ENCODE data around the gene SLC4A11.

SLC4A11 gene

DNA sequence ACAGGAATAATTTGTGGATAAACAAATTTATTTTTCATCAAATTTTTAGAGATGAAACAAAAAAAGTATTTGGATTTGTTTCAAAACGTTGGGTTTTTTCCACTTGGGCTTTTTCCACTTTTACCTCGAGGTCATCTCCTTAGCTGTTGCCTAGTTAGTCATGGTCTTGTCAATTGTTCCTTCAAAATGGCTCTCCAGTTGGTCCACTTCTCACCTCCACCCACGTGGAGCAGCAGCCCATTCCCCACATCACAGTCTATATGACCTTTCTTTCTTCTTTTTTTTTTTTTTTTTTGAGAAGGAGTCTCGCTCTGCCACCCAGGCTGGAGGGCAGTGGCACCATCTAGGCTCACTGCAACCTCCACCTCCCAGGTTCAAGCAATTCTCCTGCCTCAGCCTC lies 6.7 kb upstream of the SLC4A11 start:
- DNase-seq, result no peak

DNA sequence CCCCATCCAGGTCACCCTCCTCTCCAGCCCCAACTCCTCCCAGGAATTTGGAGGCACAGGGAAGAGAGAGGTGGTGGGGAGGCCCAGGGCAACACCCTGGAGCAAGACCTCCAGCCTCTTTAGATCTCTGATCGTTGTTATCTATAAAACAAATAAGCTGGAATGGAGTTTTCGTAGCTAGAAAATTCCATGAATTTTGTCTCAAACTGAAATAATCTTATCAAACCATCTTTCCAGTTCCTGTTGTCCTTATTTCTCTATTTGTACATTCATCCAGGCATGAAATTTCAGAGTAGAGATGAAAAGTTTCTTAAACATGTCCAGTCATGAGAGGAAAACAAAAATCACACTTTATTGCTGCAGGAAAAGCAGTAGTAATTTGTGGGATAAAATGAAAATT lies 6.2 kb upstream of the SLC4A11 start:
- DNase-seq, result no peak

DNA sequence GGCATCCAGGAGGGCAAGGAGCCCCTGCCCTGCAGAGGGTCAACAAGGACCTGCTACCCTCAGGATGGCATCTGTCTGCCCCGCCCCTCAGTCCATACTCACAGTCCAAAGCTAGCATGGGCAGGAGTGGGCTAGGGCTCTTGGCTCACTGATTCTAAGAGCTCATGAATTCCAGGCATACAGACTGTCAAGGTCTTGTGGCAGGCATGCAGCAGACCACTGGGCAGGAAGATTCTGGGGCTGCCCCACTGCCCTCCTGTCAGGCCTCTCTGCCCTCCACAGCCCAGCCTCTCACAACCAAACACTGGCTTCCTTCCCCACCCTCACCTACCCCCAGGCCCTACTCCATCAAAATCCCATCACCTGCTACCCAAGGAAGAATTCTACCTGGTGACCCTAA lies 5.6 kb upstream of the SLC4A11 start:
- no peak for DNase-seq

DNA sequence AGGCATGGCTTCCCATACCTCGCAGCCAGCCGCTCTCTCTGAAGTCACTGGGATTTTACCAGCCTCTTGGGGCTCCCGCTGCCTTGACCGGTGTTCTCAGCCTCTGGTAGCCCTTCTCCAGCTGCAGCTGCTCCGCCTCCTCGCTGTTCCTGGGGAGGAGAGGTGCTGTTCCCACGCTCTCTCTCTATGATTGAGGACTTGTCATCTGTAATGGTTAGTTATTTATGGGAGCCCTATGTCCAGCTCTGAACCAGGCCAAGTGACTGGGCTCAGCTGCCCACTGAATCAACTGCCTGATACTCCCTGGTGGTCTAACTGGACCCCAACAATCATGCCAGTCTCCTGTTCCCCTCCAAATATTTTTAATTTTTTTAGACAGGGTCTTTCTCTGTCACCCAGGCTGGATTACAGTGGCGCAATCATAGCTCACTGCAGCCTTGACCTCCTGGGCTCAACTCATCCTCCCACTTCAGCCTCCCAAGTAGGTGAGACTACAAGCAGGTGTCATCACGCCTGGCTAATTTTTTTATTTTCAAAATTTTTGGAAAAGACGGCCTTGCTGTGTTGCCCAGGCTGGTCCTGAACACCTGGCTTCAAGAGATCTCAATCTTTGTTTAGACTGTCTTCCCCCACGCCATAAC lies 4.8 kb upstream of the SLC4A11 start:
- no peak for DNase-seq

DNA sequence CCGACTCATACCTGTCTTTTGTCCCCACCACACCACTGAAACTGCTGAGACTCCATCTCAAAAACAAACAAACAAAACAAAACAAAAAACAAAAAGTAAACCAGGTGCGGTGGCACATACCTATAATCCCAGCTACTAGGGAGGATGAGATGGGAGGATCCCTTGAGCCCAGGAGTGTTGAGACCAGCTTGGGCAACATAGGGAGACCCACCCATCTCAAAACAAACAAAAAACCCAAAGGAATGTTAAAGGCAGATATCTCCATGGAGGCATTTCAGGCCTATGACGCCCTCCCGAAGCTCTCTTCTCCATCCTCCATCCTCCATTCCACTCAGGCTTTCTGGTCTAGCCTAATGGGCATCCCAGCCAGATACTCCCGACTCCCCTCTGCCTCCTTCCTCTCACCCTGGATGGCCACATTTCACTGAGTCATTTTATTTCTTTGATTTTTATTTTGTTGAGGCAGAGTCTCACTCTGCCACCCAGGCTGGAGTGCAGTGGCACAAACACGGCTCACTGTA lies 3.2 kb upstream of the SLC4A11 start:
- DNase-seq, result no peak

DNA sequence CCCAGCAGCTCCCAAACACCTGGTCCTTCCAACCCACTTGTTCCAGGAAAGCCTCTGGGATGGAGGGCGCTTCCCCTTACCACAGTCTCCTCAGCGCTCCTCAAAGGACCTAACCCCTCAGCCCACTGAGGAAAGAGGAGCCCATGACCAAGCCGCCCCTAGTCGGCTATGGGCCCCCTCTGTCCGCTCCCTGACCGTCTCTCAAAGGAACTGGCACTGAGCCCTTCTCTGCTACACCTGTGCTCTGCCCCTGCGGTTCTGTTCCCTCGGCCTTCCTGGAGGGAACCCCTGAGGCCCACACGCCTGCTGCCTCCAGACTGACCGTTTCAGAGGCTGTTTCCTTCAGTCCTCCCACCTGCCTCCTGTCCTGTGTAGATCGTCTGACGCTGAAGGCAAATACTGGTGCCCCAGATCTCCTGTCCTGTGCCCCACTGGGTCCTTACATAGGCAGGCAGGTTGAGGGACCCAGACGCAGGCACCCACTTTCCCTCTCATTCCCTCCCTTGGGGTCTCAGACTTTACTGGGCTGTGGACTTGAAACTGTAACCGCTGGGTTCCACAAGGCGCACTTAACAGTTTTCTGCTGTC lies 1.9 kb upstream of the SLC4A11 start:
- DNase-seq, result no peak

DNA sequence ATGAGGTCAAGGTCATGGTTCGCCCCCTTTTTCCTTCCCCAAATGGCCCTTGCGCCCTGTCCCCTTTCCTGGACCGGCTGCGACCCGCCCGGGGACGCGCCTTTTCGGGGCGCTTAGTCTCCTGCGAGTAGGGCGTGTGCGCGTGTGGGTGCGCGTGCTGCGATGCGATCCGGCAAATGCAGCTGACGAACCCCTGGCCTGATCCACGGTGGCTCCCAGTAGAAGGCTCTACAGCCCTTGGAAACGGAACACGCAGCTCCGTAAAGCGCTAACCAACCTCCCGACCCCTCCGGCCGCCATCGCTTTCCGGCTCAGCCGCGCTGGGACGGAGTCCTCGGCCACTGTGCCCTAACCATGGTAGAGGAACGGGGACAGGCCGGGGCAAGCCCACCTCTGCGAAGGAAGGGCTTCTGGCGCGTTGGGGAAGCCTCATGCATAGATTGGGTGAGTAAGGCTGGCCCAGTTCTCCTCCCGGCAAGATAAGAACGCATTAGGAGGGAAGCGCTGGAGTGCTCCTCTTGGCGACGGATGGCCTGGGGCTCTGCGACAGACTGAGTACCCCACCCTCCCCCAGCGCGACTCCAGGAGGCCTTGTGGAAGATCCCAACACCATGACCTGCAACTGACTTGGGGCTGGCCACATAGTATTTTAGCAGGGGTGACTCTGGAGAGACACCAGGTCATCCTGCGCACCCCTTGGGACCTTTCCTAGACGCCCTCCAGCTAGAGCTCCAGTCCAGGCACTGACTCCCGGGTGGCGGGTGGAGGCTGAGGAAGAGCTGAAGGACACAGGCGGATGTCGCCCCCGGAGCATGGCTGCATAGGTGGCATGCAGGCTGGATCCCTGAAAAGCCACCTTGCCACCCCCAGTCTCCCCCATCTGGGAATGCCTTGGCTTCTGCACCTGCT lies 1.1 kb upstream of the SLC4A11 start:
- no peak for DNase-seq

DNA sequence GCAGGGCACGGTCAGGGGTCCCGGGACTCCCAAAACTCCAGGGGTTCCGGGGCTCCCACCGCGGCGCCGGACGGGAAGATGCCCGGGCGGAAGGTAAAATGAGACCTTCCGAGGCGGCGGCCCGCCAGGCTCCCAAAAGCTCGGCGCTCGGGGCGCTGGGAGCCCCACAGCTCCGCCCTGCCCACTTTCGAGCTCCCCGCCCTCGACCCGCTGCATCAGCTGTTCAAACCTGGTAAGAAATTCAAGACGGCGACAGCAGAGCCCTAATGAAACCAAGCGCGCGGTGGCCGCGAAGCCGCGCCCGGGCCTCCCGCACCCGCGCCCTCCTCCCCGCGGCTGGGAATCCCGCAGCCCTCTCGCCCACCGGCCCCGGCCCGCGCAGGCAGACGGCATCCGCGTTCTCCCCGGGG lies 369 bp downstream of the SLC4A11 start:
- DNase-seq, result peak; percentile 3

DNA sequence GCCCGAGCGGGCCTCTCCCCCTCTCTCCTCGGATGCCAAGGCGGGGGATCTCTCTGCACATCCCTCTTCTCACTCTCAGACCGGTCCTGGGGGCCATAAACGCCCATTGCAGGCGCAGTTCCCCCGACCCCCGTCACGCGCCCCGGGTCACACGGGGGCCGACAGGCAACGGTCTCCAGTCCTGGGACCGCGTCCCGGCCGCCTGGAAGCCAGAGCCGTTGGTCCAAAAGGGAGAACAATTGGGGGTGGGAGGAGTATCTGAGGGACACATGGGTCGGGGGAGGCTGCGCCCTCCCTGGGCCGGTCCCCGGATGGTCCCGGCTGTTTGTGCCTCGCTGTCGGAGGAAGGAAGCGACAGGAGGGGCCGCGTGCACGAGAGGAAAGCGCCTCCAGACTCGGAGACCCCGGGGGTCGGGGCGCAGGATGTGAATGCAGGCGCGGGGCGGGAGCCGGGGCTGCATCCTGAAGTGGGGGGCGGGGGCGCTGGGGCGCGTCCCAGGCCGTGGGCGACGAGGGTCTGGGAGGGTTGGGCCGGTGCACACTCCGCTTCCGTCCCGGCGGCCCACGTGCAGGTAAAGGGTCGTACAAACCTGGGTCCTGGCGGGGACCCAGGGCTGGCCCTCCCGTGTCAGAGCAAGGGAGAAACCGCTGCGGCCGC lies 903 bp downstream of the SLC4A11 start:
- no peak for DNase-seq

DNA sequence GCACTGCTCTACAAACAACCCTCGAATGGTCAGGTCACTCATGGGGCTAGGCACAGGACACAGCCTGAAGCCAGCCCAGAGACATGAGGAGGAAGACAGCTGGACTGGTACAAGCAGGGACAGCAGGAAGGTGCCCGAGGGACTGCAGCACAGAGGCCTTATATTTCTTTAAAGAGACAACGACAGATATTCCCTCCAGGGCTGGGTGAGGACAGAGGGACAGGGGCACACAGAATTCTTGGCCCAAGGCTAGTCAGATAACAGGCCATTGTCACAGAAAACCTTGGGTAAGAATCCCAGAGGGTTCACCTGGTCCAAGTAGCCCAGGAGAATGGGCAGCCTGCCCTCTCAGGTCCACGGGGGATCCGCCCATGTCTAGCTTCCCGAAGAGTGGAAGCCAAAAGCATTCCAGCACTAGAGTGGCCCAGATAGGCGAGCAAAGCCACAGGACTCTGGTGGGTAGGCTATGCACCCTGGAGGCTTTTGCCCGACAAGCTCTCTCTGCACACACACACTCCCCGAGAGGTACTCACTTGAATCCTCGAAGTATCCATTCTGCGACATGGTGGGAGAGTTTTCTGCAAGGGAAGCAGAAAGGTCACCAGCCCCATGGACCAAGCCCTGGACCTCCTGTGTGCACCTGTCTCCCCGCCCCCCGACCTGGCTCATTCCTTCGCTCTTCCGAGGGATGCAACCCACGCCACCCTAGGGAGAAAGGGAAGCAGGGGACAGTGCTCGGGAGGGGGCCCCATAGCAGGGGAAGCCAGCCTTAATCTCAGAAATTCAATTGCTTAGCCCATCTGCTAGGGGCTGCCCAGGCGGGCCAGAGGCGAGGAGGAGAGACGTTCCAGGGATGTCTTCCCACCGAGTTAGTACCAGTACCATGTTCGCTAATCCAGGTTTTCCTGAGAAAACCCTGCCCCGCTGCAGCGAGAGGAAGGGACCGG lies 1.7 kb downstream of the SLC4A11 start:
- DNase-seq, result no peak

DNA sequence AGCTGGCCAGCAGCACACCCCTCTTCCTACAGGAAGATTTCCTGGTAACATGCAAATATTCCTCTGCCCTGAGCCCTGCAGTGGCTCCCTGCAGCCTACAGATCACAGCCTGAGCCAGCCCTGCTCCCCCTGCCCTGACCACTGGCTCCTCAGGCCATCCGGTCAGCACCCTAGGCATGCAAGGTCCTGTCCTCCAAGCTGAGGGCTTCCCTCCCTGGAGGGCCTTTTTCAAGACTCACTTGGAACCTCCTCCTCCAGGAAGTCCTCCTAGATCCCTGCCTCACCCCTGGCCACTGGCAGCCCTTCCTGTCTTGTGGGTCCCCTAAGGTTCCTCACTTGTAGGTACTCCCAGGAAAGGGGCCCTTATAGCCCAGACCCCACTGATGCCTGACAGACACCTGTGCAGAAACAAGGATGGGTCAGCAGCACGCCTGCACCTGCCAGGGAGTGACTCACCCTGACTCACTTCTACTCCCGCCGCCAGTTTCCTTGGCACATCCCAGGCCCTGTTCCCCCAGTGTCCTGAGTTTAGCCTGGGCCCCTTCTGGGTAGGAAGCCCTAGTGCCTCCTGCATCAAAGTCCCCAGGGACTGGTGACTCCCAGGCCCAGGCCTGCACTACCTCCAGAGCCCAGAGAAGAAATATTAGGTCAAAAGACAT lies 3.2 kb downstream of the SLC4A11 start:
- no peak for DNase-seq

DNA sequence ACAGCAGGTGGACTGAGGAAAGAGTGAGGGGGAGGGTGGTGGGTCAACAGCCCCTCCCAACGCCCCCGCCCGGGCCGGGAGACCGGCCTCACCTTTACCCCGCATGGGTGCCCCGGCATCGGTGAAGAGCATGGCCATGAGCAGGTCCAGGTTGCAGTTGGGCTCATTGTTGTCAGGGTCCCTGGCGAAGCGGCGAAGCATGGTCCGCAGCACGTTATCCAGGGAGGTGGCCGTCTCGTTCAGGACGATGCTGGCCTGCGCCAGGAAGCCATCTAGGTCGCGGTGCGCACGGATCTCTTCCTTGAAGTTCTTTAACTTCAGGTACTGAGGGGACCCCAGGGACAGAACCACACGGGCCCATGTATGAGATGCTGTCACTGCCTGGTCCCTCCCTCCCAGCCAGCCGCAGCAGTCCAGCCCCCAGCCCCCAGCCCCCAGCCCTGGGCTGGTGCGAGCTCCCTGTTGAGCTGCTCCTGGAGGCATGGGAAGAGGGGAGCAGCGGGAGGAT lies 4.9 kb downstream of the SLC4A11 start:
- DNase-seq, result no peak

DNA sequence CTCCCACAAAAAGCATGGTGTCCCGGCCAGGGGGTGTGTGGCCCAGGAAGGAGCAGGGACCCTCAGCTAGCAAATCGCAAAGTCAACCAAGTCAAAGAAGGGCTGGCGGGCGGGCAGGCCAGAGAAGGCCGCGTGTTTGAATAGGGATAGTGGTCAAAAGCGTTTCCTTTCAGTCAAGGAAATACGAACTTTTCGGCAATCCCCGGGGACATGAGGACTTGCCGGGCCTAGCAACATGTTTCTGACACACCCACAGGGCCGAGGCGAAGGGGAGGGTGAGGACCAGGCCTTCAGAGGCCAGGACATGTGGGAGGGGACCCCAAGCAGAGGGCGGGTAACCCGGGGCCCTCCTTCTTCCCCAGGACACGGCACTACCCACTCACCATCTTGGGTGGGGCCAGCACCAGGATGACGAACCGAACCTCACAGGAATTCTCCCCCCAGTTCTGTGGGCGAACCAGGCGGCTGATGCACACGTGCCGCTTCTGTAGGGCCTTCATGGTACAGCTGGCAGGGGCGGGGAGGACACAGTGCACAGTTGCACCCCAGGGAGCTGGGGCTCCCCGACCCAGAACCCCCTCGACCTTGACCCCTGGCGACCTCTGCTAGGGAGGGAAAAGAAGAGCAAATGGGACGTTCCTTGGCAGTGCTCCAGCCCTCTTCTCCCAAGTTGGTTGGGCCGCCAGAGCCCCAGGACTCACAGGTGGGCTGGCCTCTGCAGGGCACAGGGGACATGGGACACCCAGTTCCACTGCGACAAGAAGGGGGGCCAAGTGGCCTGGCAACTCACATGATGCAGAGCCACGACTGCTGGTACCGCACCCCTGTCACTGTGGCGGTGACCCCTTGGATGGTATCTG lies 5.6 kb downstream of the SLC4A11 start:
- no peak for DNase-seq

DNA sequence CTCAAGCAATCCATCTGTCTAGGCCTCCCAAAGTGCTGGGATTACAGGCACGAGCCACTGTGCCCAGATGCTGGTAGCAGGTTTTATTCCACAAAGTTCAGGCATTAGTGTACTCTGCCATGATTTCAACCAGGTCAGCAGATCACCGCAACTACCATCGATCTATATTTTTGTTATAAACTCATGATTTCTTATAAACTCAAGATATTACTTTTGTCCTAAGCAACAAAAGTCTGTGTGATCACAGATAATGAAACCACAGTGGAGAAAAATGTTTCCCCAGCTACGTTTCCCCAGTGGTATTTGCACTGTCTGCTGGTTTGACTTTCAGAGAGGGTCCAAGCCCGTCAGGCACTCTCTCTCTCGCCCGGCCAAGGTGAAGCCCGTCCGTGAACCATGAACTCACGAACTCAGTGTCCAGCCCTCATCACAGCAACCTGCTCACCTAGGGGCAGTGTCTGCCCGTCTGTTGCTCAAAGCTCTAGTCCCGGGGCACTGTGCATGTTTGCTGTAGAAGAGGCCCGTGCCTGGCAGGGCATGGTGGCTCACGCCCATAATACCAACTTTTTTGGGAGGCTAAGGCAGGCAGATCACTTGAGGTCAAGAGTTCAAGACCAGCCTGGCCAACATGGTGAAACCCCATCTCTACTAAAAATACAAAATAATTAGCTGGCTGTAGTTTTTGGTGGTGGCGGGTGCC lies 7.0 kb downstream of the SLC4A11 start:
- DNase-seq, result no peak

DNA sequence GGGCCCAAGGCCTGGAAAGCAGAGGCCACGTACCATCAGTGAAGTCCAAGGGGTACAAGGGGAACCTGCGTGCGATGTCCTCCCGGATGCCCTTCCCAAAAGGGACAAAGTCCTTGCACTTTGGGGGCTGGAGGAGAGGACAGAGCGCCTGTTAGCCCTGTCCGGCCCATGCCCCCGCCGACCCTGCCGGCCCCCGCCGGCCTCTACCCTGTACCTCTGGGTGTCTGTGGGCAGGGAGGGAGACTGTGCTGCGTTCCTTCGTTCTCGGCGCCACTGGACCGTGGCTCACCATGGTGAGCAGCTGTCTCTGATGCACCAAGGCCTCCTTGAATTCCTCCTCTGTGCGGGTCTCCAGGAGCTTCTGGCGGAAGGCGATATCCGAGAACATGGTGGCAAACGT lies 7.9 kb downstream of the SLC4A11 start:
- no peak for DNase-seq

DNA sequence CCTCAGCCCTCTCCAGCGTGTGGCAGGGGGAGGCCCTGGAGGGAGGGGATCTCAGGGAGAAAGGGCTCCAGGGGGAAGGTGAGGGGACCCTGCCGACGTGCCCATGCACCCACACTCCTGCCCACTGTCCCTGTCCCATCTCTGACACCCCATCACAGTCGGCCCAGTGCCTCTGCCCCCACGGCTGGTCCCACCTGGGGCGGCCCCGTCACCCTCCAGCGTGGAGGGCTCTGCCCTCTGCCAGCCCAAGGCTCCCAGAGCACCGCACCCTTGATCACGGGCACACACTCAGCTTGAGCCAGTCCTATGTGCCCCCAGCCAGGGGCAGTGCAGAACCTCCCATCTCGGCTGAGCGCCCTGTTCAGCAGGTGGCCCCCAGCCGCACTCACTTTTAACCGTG lies 9.2 kb downstream of the SLC4A11 start:
- no peak for DNase-seq

DNA sequence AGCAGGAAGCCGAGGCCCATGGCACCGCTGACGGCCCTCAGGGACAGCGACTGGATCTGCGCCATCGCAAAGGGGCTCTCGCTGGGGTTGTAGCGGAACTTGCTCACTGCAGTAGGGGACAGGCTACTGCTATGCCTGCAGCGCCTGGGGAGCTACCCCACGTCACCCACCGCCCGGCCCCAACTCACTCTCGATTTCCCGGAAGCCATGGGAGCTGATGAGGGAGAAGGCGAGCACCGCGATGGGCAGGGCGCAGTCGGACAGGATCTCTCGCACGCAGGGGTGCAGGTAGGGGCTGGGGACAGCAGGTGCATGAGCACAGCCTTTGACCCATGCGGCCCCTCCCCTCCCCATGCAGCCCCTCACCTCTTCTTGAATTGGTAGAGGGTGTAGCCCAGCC lies 9.8 kb downstream of the SLC4A11 start:
- DNase-seq, result no peak

DNA sequence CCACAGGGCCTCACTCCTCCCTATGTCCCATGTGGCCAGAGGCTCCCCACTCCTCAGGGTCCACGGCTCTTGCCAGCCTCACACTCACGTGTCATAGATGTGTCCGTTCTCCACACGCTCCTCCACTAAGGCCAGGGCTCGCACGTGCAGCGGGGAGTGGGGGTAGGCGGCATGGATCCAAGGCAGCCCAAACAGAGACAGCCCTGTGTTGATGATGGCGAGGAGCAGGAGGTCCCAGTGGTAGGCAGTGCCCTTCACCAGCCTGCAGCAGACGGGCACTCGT lies 10.3 kb downstream of the SLC4A11 start:
- no peak for DNase-seq

DNA sequence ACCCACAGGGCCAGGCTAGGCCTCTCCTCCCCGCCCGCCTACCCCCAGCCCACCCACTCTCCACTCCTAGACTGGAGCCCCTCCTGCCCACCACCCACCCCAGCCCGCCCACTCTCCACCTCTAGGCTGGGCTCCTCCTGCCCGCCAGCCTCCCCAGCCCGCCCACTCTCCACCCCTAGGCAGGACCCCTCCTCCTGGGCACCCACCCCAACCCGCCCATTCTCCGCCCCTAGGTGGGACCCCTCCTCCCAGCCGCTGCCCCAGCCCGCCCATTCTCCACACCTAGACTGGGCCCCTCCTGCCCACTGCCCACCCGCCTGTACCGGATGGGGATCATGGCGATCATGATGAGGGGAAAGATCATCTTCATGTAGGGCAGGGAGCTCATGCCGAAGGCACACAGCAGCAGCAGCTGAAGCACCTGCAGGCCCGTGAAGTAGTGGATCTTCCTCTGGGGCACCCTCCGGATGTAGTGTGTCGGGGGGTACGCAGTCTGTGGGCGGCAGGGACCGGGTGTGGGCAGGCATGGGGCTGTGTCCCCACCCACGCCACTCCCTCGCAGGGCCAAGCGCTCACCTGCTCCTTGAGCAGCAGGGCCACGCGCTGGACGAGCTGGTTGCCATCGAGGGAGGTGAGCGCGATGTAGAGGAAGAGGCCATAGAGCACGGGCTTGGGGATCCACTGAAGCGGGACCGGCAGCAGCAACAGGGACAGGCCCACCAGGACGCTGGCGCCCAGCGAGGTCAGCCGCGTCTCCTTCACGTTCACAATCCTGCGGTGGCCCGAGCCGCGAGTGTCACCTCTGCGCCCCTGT lies 10.8 kb downstream of the SLC4A11 start:
- DNase-seq, result no peak

All from NCI-H1092 (cell line).